ENCODE measurements around the gene EIF2D.
"Not testable (repeated sequence)": the region's sequence is repeated elsewhere in the genome, so short reads cannot be mapped to it uniquely, and the experiment has no call there.

EIF2D gene

GRCh38 chr1:206583707-206584648 lies 28.3 kb downstream of the EIF2D start:
- TF ChIP-seq CTCF (IDR thresholded peaks at IDR 0.05; ENCODE audit: control extremely low read depth, extremely low read depth, low read depth, missing control alignments), result peak; percentile 83
- ChIA-PET CTCF (interaction anchor here (0.6 to 15.2 kb wide), 40 partner anchors 10 to 222 kb away, joined by 3 to 191 read pairs (median 8); partner anchors contain the start of genes EIF2D, IKBKE and RASSF5), POLR2A (interaction anchor here (0.6 kb wide), 2 partner anchors 41 to 311 kb away, joined by 3 to 5 read pairs; no protein-coding TSS in a partner anchor)
- DNase-seq (ENCODE audit: extremely low spot score), result peak; percentile 77

- no peak for DNase-seq (ENCODE audit: extremely low spot score)
- ChIA-PET POLR2A (interaction anchor here (0.6 kb wide), 2 partner anchors 40 to 312 kb away, joined by 3 to 5 read pairs; no protein-coding TSS in a partner anchor), CTCF (interaction anchor here (0.6 to 15.2 kb wide), 38 partner anchors 9 to 222 kb away, joined by 3 to 191 read pairs (median 8); partner anchors contain the start of genes EIF2D, IKBKE and RASSF5)
- no peak for TF ChIP-seq CTCF (IDR thresholded peaks at IDR 0.05; ENCODE audit: control extremely low read depth, extremely low read depth, low read depth, missing control alignments)
Measured at GRCh38 chr1:206582971-206583706, 29.1 kb downstream of the EIF2D start.

- no peak for TF ChIP-seq CTCF (IDR thresholded peaks at IDR 0.05; ENCODE audit: control extremely low read depth, extremely low read depth, low read depth, missing control alignments)
Measured at GRCh38 chr1:206582537-206582936, 29.7 kb downstream of the EIF2D start.

GRCh38 chr1:206581571-206581981 lies 30.7 kb downstream of the EIF2D start:
- no peak for DNase-seq (ENCODE audit: extremely low spot score)
- ChIA-PET CTCF (interaction anchor here (0.9 to 15.2 kb wide), 16 partner anchors 11 to 119 kb away, joined by 3 to 191 read pairs (median 7); partner anchors contain the start of genes IKBKE and RASSF5), POLR2A (interaction anchor here (0.7 to 1.0 kb wide), 2 partner anchors 17 to 50 kb away, joined by 3 to 4 read pairs; no protein-coding TSS in a partner anchor)
- TF ChIP-seq CTCF (IDR thresholded peaks at IDR 0.05; ENCODE audit: control extremely low read depth, extremely low read depth, low read depth, missing control alignments), result no peak

More at GRCh38 chr1:206582537-206582936, 29.7 kb downstream of the EIF2D start:
- ChIA-PET CTCF (interaction anchor here (0.9 to 15.2 kb wide), 25 partner anchors 8 to 120 kb away, joined by 3 to 191 read pairs (median 16); partner anchors contain the start of genes EIF2D, IKBKE and RASSF5), POLR2A (no interaction called here)
- DNase-seq (ENCODE audit: extremely low spot score), result no peak

GRCh38 chr1:206581114-206581497 lies 31.2 kb downstream of the EIF2D start:
- not testable (repeated sequence) for DNase-seq (ENCODE audit: extremely low spot score)
- POLR2A ChIA-PET, result interaction anchor here (0.7 to 1.1 kb wide), 3 partner anchors 17 to 50 kb away, joined by 3 to 4 read pairs (median 4); no protein-coding TSS in a partner anchor
- CTCF ChIA-PET, result interaction anchor here (0.9 to 15.2 kb wide), 20 partner anchors 12 to 119 kb away, joined by 3 to 191 read pairs (median 6); partner anchors contain the start of genes IKBKE and RASSF5

GRCh38 chr1:206580438-206581113 lies 31.7 kb downstream of the EIF2D start:
- ChIA-PET CTCF (interaction anchor here (0.9 to 15.2 kb wide), 27 partner anchors 12 to 118 kb away, joined by 3 to 191 read pairs (median 5); partner anchors contain the start of genes DYRK3, EIF2D, IKBKE and RASSF5), POLR2A (interaction anchor here (0.6 to 1.3 kb wide), 6 partner anchors 13 to 73 kb away, joined by 3 to 5 read pairs (median 4); partner anchors contain the start of gene RASSF5)
- DNase-seq (ENCODE audit: extremely low spot score), result no peak
- TF ChIP-seq CTCF (IDR thresholded peaks at IDR 0.05; ENCODE audit: control extremely low read depth, extremely low read depth, low read depth, missing control alignments), result no peak

All from GM10248 (cell line).